Measurements from ENCODE around the gene GPR61.

GPR61 gene

DNA sequence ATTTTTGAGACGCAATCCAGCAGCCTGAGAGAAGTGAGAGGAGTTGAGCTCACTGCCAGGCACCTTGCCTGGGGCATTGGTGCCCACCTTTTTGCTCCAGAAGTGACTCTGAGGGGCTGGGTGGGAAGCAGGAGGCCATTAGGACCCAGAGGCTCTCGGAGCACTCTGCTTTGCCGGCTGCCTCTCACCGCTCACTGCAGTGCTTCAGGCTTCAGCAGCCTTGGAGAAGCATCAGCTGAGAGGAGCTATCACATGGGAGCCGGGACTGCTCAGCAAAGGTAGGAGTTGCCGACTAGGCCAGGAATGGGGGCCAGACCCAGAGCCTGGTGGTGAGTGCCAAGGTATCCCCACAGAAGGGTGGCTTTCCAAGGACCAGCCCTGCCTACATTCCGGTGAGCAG lies at the start of gene GPR61:
GPR61 (plus strand) TSS at position 197 of the 400 bp plus-strand sequence. CDS start 3,151 bp downstream, outside the sequence.
- peak; percentile 5 for DNase-seq

GRCh38 chr1:109490029-109490933 lies 49.4 kb upstream of the GPR61 start:
- peak; percentile 21 for DNase-seq

DNA sequence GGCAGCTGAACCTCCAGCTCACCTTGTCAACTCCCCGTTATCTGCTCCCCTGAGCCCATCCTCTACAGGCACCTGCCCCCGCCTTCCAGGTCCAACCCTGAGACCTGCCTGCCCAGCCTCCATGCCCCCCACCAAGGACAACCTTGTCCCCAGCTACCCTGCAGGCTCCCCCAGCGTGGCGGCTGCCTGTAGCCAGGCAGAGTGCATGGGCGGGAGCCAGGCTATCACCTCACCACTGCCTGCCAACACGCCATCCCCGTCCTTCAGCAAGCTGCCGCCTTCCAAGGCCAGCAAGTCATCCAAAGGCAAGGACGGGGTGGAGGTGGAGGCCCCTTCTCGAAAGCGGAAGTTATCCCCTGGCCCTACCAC lies 48.8 kb upstream of the GPR61 start:
- no peak for DNase-seq

DNA sequence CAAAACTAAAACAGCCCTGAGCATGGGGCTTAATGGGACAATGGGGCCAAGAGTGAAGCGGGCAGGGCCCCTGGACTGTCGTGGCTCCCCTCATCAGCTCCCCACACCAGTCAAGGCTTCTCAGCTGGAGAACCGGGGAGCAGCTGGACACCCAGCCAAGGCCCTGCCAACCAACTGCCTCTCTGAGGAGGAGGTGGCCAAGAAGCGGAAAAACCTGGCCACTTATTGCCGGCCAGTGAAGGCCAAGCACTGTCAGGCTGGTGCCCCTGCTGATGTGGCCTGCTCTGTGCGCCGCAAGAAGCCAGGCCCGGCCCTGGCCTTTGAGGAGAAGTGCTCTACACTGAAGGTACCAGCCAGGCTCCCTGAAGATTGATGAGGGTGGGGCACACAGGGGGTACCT lies 48.3 kb upstream of the GPR61 start:
- DNase-seq: no peak

GRCh38 chr1:109492779-109493178 lies 46.9 kb upstream of the GPR61 start:
- no peak for DNase-seq

- DNase-seq: no peak
These were observed 46.4 kb upstream of the GPR61 start for GRCh38 chr1:109493227-109493626.

GRCh38 chr1:109493805-109494539 lies 45.7 kb upstream of the GPR61 start, which contains the start of gene CYB561D1:
Gene CYB561D1 (plus strand): TSS chr1:109494094. CDS start chr1:109494140, 46 bp downstream.
- peak; percentile 74 for DNase-seq

DNA sequence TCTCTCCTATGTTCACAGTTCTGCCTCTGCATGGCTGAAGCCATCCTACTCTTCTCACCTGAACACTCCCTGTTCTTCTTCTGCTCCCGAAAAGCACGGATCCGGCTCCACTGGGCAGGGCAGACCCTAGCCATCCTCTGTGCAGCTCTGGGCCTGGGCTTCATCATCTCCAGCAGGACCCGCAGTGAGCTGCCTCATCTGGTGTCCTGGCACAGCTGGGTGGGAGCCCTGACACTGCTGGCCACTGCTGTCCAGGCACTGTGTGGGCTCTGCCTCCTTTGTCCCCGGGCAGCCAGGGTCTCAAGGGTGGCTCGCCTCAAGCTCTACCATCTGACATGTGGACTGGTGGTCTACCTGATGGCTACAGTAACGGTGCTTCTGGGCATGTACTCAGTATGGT lies 43.9 kb upstream of the GPR61 start:
- DNase-seq: no peak

DNA sequence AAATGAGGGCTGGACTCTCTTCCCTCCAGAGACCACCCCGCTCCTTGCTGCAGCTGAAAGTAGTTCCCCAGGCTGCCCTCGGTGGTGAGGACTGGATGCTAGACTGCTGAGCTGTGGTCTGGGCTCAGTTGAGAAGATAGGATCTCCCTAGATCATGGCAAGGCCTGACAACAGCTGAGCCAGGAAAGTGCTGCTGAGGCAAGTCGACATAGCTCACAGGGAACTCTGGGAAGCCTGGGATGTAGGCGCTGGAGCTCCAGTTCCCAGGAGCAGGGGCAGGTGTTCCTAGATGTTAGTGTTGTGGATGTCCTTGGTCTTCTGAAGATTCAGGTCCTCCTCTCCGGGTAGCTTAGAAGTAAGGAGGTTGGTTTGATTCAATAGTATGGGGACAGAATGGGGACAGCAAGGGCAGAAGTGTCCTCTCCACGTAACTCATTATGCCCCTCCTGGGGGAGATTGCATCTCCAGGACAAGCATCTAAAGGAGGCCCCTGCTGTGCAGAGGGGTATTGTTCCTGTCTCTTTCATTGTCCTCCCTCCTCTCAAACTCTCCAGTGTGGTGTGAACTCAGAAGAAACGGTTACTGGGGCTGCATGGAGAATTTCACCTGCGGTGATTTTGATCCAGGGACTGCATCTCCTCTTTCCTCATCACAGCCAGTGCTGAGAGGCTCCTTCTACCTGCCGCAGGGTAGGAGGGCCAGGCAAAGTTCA lies 42.1 kb upstream of the GPR61 start:
- DNase-seq: no peak

- peak; percentile 18 for DNase-seq
These were observed 41.4 kb upstream of the GPR61 start for GRCh38 chr1:109498161-109498801.

DNA sequence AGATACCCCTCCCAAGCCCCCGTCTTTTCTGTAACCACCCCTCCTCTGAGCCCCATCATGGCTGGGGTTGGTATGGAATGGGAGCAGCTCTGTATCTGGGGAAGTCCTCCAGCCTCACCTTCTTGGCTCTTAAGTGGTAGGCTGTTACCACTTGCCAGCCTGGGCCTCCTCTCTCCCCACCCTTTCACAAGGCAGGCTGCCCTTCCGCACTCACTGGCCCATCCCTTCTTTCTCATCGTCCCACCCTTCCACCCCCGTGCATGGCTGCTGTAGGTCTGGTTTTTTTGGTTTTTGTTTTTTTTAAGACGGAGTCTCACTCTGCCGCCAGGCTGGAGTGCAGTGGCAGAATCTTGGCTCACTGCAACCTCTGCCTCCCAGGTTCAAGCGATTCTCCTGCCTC lies 40.6 kb upstream of the GPR61 start:
- no peak for DNase-seq

- peak; percentile 36 for DNase-seq
These were observed 39.8 kb upstream of the GPR61 start for GRCh38 chr1:109499661-109500536.

GRCh38 chr1:109500941-109501381 lies 38.7 kb upstream of the GPR61 start:
- DNase-seq: no peak

DNA sequence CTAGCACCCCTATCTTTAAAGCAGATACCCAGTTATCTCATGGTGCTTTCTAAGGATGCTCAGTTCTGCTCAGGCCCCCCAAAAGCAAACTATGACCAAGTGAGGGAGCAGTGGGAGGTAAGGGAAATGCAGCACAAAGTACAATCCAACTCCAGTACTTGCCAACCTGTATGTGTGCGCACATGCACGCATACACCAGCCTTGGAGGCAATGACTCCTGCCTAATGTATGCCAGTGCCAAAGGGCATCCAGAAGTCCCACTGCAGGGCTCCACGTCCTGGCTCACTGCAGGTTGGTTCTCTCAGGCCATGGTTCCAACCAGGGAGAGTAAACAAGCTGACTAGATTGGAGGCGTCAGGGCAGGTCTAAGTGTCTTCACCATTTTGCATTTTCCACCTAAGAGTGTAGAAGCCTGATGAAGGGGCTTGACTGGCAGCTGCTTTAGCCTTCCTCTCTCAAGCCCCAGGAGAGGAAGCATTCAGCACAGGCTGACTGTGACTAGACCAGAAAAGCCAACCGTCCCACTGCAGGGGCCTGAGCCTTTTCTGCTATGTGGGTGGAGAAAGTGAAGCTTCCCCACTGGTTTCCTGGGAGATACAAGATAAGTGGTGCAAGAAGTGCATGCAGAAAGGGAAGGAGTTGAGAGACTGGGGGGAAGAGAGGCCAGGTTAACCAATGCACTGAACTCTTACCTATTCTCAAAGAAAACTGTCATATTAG lies 37.9 kb upstream of the GPR61 start:
- DNase-seq: no peak

DNA sequence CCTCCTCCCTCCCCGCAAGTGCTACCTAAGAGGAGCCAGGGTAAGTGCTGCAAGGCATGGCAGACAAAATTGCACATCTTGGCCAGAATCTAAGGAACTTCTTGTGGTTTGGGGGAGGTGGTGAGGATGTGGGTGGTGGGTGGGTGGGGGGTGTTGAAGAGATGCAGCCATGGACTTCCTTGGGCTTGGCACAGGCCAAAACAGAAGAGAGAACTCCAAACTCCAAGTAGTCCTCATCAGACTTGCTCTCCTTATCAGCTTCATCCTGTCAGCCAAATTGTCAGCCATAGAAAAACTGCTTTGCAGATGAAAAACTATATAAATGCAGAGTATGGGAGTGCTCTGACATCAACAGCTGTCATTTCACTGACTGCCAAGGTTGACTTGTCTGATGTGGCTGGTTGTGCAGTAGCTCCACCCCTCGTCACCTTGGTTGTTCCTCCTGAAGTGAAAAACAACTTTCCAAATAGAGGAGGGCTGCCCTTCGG lies 37.3 kb upstream of the GPR61 start:
- no peak for DNase-seq

DNA sequence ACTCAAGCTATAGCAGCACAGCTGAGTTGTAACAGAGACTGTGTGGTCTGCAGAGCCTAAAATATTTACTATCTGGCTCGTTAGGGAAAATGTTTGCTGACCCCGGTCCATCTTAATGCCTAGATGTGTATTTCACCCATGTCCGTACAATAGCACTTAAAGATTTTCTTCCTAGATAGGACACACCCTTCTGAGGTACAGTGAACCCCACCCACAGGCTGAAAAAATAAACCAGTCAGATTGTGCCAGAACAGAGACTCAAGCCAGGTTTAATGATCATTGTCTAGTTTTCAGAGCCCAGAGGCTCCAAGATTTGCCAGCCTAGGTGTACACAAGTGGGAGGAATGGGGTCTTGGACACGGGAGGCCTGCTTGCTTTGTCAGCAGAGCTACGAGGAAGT lies 35.7 kb upstream of the GPR61 start:
- DNase-seq: no peak

DNA sequence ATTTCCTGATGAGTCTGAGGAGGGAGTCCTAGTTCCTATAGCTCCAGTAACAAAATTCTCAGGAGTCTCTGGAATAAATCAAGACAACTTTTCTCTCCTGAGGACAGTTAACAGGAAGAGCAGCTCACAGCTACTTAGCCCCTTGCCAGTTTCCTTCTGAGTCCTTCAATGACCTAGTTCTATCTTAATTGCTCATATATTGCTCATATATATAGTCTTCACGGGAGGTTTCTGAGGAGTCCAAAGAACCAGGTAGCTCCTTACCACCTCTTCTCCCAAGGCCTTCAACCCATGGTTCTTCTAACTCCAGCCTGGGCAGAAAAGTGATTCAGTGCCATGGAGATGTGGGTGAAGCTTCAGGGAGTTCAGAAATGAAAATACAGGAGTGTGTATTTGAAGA lies 34.7 kb upstream of the GPR61 start:
- DNase-seq: no peak

GRCh38 chr1:109508001-109508872 lies 31.4 kb upstream of the GPR61 start:
- DNase-seq: no peak

DNA sequence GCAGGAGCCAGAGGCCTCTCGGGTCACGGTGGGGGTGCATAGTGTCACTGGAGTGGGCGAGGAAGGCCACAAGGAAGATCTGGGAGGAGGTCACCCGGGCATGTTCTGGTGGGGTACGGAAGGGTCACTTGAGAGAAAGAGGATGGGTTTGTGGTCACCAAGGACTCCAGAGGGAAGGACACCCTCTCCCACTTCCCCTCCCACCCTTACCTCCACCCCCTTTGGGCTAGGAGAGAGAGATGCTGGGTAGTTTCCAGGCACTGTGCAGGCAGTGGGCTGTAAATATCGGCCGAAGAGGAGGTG lies 30.8 kb upstream of the GPR61 start:
- DNase-seq: no peak

Measured in DMS79 (cell line).